ENCODE results near the gene TNFRSF8.

TNFRSF8 gene

GRCh38 chr1:12125422-12126355 is 62.6 kb downstream of the TNFRSF8 start:
- in situ Hi-C loops (cut with HindIII; ENCODE audit: low sequenced_read_pairs), result loop anchor here (5.0 kb wide), 1 partner anchor 72 kb away; no protein-coding TSS in a partner anchor
- no peak overlapping the region for H3K4me3 ChIP-seq (ENCODE audit: low read depth, low read length)
- DNase-seq (ENCODE audit: low read depth), result no peak
- TF ChIP-seq, protein P1, sequence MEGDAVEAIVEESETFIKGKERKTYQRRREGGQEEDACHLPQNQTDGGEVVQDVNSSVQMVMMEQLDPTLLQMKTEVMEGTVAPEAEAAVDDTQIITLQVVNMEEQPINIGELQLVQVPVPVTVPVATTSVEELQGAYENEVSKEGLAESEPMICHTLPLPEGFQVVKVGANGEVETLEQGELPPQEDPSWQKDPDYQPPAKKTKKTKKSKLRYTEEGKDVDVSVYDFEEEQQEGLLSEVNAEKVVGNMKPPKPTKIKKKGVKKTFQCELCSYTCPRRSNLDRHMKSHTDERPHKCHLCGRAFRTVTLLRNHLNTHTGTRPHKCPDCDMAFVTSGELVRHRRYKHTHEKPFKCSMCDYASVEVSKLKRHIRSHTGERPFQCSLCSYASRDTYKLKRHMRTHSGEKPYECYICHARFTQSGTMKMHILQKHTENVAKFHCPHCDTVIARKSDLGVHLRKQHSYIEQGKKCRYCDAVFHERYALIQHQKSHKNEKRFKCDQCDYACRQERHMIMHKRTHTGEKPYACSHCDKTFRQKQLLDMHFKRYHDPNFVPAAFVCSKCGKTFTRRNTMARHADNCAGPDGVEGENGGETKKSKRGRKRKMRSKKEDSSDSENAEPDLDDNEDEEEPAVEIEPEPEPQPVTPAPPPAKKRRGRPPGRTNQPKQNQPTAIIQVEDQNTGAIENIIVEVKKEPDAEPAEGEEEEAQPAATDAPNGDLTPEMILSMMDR (IDR thresholded peaks at IDR 0.05; ENCODE audit: low read depth, low read length, missing control alignments), result no peak

DNA sequence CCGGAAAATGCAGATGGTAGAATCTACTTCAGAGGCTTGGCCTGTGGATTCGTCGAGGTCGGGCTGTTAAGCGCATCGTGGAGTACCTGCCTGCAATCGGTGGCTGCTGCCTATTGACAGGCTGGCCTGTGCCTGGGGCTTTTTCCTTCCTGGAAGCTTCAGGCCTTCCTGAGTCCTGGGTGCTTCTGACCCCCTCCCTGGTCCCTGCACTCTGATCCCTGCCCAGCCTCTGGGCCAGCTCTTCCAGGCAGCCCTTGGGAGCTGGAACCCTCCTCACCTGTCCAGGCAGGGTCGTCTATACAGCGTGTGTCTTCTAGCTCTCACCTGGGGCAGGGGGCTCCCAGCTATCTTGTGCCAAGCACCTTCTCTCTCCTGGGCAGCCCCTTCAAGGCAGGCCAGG is 63.7 kb downstream of the TNFRSF8 start:
- H3K4me3 ChIP-seq (ENCODE audit: low read depth, low read length), result no peak overlapping the region
- DNase-seq (ENCODE audit: low read depth), result no peak
- in situ Hi-C loops (cut with HindIII; ENCODE audit: low sequenced_read_pairs), result loop anchor here (5.0 kb wide), 1 partner anchor 71 kb away; no protein-coding TSS in a partner anchor
- TF ChIP-seq, protein P1 (IDR thresholded peaks at IDR 0.05; ENCODE audit: low read depth, low read length, missing control alignments), result no peak

DNA sequence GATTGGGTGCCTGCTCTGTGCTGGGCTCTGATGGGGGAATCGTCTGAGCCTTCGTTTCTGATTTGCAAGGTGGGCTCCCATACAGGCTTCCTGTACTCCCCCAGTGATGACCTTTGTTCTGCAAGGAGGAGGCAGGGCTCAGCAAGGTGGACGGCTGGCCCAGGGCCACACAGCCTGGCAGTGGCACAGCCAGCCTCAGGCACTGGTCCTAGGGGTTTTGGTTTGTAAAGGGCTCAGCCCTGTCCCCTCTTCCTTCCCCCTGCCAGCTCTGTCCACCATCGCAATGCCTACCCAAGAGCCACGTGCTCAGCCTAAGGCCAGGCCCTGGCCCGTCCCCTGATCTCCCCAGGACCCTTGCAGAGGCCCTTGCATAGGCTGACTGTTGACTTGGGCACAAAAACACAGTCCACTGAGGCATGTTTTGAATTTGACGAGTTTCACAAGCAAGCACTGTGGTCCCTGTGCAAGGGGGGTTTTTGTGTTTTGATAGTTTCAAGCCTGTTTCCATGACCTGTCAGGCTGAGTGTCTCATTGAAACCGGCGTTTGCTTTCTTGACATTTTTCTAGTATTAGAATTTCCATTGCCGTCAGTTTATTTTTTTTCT is 64.2 kb downstream of the TNFRSF8 start:
- no peak for DNase-seq (ENCODE audit: low read depth)
- in situ Hi-C loops (cut with HindIII; ENCODE audit: low sequenced_read_pairs), result loop anchor here (5.0 kb wide), 1 partner anchor 70 kb away; no protein-coding TSS in a partner anchor
- TF ChIP-seq, protein P1 (IDR thresholded peaks at IDR 0.05; ENCODE audit: low read depth, low read length, missing control alignments), result no peak
- no peak overlapping the region for H3K4me3 ChIP-seq (ENCODE audit: low read depth, low read length)

GRCh38 chr1:12128120-12128519 is 65.0 kb downstream of the TNFRSF8 start:
- TF ChIP-seq, protein P1 (IDR thresholded peaks at IDR 0.05; ENCODE audit: low read depth, low read length, missing control alignments), result no peak
- no peak for DNase-seq (ENCODE audit: low read depth)
- in situ Hi-C loops (cut with HindIII; ENCODE audit: low sequenced_read_pairs), result loop anchor here (5.0 kb wide), 1 partner anchor 69 kb away; no protein-coding TSS in a partner anchor
- no peak overlapping the region for H3K4me3 ChIP-seq (ENCODE audit: low read depth, low read length)

DNA sequence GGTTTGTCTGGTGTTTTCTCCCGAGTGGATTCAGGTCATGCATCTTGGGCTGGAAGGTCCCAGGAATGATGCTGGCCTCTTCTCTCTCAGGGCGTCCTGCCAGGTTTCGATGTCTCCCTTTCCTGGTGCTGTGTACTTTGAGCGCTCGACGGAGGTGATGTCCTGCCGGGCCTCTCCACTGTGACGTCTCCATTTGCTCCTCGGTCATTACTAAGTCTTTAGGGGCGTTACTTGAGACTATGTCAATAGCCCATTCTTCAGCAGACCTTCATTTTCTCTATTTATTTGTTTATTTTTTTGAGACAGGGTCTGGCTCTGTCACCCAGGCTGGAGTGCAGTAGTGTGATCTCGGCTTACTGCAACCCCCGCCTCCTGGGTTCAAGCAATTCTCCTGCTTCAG is 66.5 kb downstream of the TNFRSF8 start:
- H3K4me3 ChIP-seq (ENCODE audit: low read depth, low read length), result no peak overlapping the region
- in situ Hi-C loops (cut with HindIII; ENCODE audit: low sequenced_read_pairs), result loop anchor here (5.0 kb wide), 1 partner anchor 68 kb away; no protein-coding TSS in a partner anchor
- TF ChIP-seq, protein P1 (IDR thresholded peaks at IDR 0.05; ENCODE audit: low read depth, low read length, missing control alignments), result no peak
- no peak for DNase-seq (ENCODE audit: low read depth)

- TF ChIP-seq, protein P1 (IDR thresholded peaks at IDR 0.05; ENCODE audit: low read depth, low read length, missing control alignments), result no peak
- DNase-seq (ENCODE audit: low read depth), result no peak
- no peak overlapping the region for H3K4me3 ChIP-seq (ENCODE audit: low read depth, low read length)
- in situ Hi-C loops (cut with HindIII; ENCODE audit: low sequenced_read_pairs), result no loop called here
Observed at GRCh38 chr1:12130466-12131130, 67.5 kb downstream of the TNFRSF8 start.
